ENCODE data around the gene CCDC57.
"Not testable (repeated sequence)": the region's sequence is repeated elsewhere in the genome, so short reads cannot be mapped to it uniquely, and the experiment has no call there.

CCDC57 gene

DNA sequence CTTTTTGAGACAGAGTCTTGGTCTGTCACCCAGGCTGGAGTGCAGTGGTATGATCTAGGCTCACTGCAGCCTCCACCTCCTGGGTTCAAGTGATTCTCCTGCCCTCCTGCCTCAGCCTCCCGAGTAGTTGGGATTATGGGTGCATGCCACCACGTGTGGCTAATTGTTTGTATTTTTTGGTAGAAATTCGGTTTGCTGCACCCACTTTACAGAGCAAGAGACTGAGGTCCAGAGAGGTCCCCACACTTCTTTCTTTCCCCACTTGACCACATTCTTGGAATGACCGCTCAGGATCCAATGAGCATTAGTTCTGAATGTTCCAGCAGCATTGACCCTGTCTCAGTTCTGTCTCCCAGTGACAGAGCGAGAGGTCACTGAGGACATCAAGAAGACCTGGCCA, 10.9 kb upstream of the CCDC57 start:
- no peak for DNase-seq (ENCODE audit: low spot score)

DNA sequence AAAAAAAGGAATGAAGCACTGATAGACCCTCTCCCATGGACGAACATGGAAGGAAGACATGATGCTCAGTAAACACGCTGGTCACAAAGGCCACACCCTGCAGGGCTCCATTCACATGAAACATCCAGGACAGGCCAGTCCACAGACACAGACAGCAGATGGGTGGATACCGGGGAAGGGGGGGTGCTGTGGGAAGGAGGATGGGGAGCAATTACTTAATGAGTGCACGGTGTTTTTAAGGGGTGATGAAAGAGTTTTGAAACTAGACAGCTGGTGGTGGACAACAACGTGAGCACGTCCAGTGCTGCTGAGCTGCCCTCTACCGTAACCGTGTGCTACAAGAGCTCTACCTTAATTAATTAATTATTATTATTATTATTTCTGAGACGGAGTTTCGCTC, 10.2 kb upstream of the CCDC57 start:
- no peak for DNase-seq (ENCODE audit: low spot score)

DNA sequence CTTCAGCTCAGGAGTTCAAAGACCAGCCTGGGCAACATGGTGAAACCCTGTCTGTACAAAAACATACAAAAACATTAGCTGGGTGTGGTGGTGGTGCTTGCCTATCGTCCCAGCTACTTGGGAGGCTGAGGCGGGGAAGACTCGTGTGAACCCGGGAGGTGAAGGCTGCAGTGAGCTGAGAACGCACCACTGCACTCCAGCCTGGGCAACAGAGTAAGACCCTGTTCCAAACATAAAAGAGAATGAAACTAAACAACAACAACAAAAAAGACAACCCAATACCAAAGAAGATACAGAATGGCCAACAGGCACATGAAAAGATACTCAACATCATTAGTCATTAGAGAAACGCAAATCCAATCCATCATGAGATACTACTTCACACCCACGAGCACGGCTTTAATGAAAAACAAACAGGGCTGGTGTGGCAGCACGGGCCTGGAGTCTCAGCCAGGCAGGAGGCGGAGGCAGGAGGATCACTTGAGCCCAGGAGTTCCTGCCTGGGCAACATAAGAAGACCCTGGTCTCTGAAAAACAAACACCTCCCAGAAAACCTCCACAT, 8.8 kb upstream of the CCDC57 start:
- no peak for DNase-seq (ENCODE audit: low spot score)

DNA sequence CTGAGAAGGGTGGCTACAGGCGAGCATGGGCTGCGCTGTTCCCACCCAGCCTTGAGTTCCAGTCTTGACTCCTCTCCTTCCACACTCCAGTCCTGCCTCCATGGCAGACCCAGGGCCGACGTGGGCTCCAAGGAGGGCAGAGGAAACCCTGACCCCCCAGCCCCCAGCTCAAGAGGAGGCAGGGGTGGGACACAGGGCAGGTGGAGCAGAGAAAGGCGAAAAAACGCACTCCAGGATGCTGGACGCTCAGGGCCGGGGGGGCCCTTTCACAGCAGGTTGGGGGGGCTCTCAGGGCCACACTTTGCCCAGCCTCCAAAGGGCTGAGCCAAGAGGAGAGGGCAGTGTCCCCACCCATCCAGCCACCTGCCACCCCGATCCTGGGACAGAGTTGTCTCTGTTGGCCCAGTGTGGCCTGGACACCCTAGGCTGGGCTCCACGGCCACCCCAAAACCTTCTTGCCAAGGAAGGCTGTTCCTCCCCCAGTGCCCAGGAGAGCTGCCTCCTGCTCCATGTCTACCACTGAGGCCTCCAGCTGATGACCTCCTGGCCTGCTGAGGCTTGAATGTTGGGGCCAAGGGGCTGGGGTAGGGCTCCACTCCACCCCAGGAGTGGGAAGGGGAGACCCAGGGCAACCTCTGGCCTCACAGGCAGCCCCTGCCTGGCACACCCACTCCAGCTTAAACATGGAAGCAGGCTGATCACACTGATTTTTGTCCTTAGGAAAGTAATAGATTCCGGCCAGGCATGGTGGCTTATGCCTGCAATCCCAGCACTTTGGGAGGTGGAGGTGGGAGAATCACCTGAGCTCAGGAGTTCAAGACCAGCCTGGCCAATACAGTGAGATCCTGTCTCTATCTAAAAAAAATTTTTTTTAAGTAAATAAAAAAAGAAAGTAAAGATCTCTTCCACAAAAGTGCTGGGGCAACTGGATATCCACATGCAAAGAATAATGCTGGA, 7.4 kb upstream of the CCDC57 start:
- DNase-seq (ENCODE audit: low spot score): no peak

DNA sequence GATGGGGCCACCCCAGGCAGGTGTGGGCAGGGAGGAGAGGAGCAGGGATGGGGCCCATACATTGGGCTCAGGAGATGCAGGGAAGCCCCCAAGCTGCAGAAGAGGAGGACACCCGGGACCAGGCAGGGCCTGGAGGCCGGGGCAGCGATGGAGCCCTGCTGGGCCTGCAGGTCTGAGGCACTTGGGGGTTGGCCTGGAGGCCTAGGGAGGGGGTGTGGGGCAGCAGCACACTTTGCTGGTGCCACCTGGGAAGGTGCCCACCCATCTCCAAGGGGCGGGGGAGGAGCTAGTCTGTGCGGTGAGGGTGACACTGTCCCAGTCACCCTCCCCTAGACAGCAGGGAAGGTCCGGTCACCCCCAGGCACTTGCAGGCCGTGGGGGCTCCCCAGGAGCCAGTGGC, 6.4 kb upstream of the CCDC57 start:
- no peak for DNase-seq (ENCODE audit: low spot score)

DNA sequence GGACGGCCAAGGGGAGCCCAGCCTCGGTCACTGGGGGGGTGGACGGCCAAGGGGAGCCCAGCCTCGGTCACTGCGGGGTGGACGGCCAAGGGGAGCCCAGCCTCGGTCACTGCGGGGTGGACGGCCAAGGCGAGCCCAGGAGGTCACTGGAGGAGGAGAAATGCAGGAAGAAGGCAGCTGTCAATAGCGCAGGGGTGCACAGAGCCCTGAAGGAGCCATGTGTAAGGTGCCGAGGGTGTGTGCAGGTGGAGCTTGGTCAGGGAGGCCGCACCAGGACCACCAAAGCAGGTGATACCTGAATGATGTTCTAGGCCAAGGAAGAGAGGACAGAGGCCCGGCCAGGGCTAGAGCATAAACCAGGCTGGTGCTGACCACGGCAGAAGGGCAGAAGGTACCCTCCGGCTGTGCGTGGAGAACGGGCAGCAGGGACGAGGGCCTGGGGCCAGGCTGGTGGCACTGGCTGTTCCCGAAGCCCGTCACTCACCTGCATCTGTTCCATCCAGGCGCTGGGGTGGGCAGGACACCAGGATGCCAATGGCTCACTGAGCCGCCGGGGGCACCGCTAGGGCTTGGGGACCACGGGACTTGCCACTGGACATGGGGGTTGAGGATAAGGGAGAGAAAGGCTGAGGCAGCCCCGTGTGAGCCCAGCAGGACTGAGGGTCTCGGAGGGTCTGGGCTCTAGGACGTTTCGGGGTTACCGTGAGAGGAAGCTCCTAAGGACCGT, 5.9 kb upstream of the CCDC57 start:
- DNase-seq (ENCODE audit: low spot score): no peak

DNA sequence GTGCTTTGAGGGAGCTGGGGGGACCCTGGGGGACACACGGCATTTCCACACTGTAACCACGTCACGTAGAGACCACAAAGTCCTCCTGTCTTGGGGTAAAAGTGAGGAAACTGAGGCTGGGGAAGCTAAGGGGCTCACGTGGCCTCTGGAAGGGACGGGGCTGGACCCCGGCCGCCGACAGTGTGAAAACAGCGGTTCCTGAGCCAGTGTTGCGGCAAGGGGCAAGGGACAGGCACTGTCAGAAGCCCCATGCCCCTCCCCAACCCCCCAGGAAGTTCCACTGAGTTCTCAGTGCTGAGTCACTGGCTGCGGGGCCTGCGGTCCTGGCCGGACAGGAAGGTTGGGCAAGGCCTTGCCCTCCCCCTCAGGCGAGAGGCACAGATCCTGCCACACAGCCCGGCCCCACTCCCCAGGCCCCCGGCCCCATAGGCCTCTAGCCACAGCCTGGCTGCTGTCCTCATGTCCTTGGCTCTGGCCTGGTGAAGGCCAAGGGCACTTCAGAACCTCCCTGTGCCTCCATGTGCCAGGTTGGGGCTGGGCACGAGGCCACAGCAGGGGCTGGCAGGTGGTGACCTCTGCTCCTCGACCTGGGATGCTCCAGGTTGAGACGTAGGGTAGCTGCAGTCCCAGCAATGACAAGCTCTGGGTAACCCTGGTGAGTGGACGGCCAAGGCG, 5.0 kb upstream of the CCDC57 start:
- no peak for DNase-seq (ENCODE audit: low spot score)

DNA sequence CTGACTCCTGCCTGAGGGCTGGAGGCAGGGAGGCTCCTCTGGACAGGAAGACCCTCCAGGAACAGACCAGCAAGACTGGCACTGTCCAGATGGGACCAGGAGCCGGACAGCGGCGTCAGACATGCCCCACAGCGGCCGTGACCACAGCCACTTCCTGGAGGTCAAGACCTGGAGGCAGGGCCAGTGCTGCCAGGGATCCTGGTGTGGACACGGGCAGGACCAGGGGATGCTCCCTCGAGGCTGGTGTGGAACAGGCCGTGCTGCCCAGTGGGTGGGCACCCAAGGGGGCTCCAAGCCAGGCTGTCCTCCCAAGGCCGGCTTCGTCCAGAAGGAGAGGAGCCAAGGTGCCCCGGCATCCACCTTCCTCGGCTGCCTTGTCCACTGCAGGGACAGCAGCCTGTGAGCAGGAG, 4.5 kb upstream of the CCDC57 start:
- no peak for DNase-seq (ENCODE audit: low spot score)

DNA sequence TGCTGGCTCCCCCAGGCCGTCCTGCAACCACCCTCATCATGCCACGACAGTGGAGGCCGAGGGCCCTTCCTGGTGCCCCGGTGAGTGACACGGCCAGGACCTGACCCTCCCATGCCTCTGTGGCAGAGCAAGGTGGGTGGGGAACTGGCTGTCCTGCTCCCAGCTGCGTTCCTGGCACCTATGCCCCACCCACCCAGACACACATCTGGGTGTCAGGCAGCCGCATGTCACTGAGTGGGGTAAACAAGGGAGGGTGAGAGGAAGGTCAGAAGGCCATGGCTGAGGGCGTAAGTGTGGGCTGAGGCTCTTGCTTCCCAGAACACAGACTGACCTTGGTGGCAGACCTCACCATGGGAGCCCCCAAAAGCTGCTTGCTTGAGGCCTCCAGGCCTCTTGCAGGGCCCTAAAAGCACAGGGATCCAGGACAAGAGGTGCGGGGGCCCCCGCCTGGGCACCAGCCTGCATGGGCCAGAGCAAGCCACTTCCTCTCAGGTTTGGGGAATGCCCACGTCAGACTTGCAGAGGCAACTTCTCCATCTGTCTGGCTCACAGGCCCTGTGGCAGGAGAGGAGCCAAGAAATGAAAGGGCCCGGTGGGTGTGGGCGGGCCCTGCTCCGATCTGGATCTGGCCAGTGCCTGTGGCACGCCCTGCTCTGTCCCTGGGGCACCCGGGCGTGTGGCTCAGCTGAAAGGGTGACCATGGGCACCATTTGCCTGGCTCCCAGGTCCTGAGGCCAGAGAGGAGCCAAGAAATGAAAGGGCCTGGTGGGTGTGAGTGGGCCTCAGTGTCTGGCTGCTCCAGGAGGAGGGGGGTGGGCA, 3.9 kb upstream of the CCDC57 start:
- DNase-seq (ENCODE audit: low spot score): peak; percentile 47

DNA sequence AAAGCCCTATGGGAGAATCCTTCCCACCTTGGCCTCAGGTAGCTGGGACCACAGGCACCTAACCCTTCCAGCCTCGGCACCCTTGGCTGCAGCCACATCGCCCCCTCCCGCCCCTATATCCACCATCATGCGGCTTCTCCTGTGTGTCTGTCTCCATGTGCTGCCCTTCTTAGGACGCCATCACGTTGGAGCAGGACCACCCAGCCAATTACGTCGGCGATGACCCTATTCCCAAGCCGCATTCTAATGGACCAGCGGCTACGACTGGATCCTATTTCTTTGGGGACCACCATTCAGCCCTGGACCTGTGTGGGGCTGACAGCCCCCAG, 3.3 kb upstream of the CCDC57 start:
- DNase-seq (ENCODE audit: low spot score): no peak

DNA sequence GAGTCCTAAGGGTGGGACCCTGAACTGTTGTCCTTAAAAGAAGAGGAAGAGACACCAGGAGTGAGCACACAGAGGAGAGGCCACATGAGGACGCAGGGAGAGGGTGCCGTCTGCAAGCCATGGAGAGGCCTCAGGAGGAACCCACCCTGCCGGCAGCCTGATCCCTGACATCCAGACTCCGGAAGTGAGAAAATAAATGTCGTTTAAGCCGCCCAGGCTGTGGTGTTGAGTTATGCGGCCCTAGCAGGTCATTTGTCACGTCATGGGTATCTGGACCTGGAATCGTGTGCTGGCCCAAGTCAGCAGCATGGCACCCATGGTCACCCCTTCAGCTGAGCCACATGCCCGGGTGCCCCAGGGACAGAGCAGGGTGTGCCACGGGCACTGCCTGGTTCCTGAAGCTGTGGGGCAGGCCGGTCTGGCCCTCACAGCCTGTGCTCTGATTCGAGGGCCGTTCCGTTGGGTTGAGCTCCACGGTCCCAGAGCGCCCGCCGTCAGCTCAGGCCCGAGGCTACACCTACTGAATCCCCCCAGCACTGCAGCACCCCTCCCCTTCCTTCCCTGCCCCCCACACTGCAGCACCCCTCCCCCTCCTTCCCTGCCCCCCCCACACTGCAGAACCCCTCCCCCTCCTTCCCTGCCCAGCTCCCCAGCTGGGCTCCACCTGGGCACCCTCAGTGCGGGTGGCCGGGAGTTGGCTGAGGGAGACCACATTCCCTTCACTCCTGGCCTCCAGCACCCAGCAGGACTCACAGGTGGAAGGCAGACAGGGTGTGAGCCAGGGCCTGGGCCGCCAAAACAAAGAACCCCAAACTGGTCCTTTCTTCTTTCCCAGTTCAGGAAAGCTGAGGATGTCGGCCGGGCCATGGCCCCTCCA, 2.7 kb upstream of the CCDC57 start:
- DNase-seq (ENCODE audit: low spot score): no peak

DNA sequence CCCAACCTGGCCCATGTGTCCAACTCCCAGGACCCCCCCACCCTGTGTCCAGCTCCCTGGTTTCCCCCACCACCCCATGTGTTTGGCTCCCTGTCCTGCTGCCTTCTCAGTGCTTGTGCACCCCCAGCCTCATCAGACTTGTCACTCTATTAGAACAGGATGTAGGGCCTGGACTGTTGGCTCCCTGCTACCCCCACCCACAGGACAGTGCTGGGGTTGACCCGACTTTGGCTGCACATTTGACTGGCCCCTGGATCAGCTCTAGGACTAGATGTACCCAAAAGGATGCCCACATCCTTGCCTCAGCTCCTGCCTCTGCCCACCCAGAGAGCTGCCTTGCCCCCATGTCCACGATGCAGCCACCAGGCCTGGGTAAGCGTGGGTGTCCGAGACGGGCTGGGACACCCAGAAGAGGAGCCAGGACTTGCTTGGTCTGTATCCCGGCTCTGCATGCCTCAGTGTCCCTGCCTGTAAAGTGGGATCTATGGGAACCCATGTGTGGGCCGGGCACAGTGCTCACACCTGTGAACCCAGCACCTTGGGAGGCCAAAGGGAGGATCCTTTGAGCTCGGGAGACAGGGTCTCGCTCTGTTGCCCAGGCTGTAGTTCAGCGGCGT, 1.5 kb upstream of the CCDC57 start:
- no peak for DNase-seq (ENCODE audit: low spot score)

DNA sequence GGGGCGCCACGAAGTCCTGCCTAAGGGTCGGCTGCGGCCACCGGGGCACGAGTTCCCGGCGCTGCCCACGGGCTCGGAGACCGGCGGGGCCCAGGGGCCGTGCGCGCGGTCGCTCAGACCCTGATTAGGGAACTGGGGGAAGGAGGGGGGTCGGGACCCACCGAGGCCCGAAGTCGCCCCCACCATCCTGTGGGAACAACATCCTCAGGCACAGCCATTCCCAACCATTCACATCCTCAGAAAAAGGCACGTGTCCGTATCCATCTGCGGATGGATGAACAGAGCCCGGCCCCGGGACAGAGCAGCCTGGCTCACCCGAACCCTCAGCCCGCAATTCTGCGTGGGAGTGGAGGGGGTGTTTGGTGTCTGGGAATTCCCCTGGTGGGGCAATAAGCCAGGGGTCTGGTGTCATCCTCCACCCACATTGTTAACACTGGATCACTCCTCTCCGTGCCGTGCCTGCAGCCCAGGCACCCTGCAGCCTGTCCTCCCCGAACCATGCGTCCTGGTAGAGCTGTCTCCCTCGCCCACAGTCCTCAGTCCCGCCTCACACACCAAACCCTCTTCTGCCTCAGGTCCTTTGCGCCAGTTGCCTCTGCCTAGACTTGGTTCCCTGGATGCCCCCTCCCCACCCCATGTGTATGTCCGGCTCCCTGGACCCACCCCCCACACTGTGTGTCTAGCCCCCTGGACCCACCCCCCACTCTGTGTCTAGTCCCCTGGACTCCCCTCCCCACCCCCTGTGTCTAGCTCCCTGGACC, 789 bp upstream of the CCDC57 start:
- DNase-seq (ENCODE audit: low spot score): peak; percentile 52

DNA sequence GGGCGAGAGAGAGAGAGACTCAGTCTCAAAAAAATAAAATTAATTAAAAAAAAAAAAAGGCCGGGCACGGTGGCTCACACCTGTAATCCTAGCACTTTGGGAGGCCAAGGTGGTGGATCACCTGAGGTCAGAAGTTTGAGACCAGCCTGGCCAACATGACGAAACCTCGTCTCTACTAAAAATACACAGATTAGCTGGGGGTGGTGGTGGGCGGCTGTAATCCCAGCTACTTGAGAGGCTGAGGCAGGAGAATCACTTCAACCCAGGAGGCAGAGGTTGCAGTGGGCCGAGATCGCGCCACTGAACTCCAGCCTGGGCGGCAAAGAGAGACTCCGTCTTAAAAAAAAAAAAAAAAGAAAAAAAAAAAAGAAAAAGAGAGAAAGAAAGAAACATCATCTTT, 2.0 kb downstream of the CCDC57 start:
- DNase-seq (ENCODE audit: low spot score): not testable (repeated sequence)

DNA sequence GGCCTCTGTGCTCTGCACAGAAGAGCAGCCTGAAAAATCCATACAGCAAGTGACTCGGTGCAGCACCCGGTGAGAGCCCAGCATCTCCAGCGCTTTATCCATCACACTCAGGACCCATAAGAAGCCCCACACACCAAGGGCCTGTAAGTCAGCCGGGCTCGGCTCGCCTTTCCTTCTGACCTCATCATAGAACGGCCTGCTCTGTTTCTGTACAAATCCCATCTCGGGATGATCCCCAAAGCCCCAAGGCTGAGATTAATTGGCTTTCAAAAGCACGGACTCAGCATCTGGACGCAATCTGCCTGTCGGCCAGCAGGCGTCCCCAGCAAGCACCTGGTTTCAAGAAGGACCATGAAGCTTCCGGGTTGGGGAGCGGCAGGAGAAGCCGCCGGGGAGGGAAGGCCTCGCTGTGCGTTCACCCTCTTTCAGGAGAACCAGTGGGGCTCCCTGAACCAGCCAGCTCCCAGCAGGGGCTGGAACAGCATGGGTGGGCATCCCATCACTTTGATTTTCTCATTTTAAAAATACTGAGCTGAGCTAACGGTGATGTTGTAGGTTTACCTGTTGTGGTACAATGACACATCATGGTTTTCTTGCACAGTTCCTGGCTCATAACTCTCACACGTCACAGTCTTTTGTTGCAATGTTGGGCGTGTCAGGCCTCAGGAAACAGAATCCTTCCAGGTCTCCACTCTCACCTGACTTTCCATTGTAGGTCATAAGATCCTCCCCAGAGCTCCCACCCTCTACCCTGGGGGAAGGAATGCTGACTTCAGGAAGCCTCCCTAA, 6.7 kb downstream of the CCDC57 start:
- peak; percentile 82 for DNase-seq (ENCODE audit: low spot score)

DNA sequence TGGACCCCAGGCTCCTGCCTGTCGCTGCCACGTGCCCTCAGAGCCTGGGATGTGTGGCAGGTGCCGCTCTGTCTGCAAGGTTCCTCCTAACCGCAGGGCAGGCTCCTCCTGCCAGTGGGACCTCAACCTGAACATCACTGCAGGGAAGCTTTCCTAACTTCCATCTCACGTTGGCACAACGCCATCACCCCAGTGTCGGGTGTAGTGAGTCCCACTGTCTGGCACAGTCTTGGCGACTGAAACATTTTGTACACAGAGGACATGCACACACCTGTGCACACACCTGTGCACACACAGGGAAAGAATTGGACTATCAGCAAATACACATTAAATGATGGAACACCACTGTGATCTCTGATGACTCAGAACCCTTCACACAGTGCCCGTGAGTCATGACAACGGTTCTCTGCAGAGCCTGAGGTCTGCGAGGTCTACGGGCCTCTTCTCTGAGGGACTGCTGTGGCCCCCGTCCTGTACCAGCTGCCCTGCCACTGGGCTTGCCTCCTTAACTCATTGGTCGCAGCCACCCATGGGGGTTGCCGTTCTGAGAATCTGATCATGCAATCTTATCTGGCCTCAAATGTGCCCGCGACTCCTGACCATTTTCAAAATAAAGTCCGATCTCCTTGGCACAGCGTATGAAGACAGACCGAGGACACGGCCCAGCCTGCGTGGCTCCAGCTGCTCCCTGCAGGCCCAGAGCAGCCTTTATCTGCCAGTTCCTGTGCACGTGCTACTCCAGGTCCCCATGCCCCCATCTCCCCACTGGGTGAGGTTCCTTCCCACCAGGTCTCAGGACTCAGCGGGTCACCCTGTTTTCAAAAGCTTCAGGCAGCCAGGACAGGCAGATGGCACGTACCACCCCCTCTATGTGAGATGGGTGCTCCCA, 7.6 kb downstream of the CCDC57 start:
- DNase-seq (ENCODE audit: low spot score): no peak

DNA sequence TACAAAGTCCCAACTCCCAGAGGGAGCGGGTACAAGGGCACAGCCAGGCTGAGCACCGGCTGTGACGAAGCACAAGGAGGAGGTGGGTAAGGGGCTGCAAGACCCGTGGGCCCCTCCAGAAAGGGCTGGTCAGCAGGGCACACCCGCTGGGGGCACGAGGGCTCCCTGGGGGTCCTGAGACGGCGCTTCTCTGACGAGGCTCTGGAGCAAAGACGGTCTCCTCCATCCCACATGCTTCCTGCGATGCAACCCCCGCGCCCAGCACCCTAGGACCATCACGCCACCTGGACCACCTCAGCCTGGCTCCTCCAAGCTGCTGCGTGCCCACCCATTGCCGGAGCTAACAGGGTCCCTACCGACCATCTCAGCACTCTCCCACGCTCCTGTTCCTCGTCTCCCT, 8.7 kb downstream of the CCDC57 start:
- DNase-seq (ENCODE audit: low spot score): no peak

DNA sequence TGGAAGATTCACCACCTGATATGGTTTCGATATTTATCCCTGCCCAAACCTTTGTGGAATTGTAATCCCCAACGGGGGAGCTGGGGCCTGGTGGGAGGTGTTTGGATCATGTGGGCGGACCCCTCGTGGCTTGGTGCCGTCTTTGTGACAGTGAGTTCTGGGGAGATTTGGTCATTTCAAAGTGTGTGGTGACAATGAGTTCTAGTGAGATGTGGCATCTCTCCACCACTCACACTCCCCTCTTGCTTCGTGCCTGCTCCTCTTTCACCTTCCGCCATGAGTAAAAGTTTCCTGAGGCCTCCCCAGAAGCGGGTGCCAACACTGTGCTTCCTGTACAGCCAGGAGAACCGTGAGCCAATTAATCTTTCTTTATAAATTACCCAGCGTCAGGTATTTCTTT, 9.7 kb downstream of the CCDC57 start:
- DNase-seq (ENCODE audit: low spot score): no peak
